ENCODE results near the gene FBXL17. TPM values are rescaled to one million over a fixed set of nuclear protein-coding genes. Genes with fewer than 3 reads are reported as not detected.

The FBXL17 gene
- total RNA-seq, 2 donors from 2014 or later: 14.1 to 22.8 TPM

GRCh38 chr5:108101130-108101529 is 280.8 kb downstream of the FBXL17 start:
- Histone ChIP-seq H3K9me3 (no peaks in the 10 kb centered on the region), H3K4me1 (no peaks in the 10 kb centered on the region), H3K27ac (no peak overlapping the region), H3K9ac (ENCODE audit: low read depth in 2 of 2, low read length in 2 of 2) (no peak overlapping the region), H3K27me3 (no peaks in the 10 kb centered on the region), H3K4me3 (no peak overlapping the region), H3K36me3 (no peaks in the 10 kb centered on the region)
- TF ChIP-seq CTCF (IDR thresholded peaks at IDR 0.05): no peak
- no peak for DNase-seq
- intact Hi-C loops (cut with DNase I): no loop called here

GRCh38 chr5:108094800-108095199 is 287.1 kb downstream of the FBXL17 start:
- H3K27ac ChIP-seq: no peak overlapping the region
- H3K4me1 ChIP-seq: no peaks in the 10 kb centered on the region
- no peak overlapping the region for H3K9ac ChIP-seq (ENCODE audit: low read depth in 2 of 2, low read length in 2 of 2)
- H3K9me3 ChIP-seq: no peaks in the 10 kb centered on the region
- no peaks in the 10 kb centered on the region for H3K27me3 ChIP-seq
- no peak overlapping the region for H3K4me3 ChIP-seq
- intact Hi-C loops (cut with DNase I): no loop called here
- H3K36me3 ChIP-seq: no peaks in the 10 kb centered on the region
- no peak for TF ChIP-seq CTCF (IDR thresholded peaks at IDR 0.05)
- no peak for DNase-seq

- no peak overlapping the region for H3K4me3 ChIP-seq
- no peaks in the 10 kb centered on the region for H3K9me3 ChIP-seq
- H3K9ac ChIP-seq (ENCODE audit: low read depth in 2 of 2, low read length in 2 of 2): no peak overlapping the region
- no peak for TF ChIP-seq CTCF (IDR thresholded peaks at IDR 0.05)
- no peaks in the 10 kb centered on the region for H3K36me3 ChIP-seq
- intact Hi-C loops (cut with DNase I): no loop called here
- H3K4me1 ChIP-seq: no peaks in the 10 kb centered on the region
- no peaks in the 10 kb centered on the region for H3K27me3 ChIP-seq
- no peak overlapping the region for H3K27ac ChIP-seq
- DNase-seq: no peak
Measured at GRCh38 chr5:108093186-108093585, 288.7 kb downstream of the FBXL17 start.

GRCh38 chr5:108090946-108091345 is 291.0 kb downstream of the FBXL17 start:
- intact Hi-C loops (cut with DNase I): no loop called here
- Histone ChIP-seq H3K27ac (no peak overlapping the region), H3K27me3 (no peaks in the 10 kb centered on the region), H3K9ac (ENCODE audit: low read depth in 2 of 2, low read length in 2 of 2) (no peak overlapping the region), H3K9me3 (no peaks in the 10 kb centered on the region), H3K4me3 (no peak overlapping the region), H3K36me3 (no peaks in the 10 kb centered on the region), H3K4me1 (no peaks in the 10 kb centered on the region)
- DNase-seq: no peak
- no peak for TF ChIP-seq CTCF (IDR thresholded peaks at IDR 0.05)

- intact Hi-C loops (cut with DNase I): no loop called here
- Histone ChIP-seq H3K36me3 (no peaks in the 10 kb centered on the region), H3K27me3 (no peaks in the 10 kb centered on the region), H3K9ac (ENCODE audit: low read depth in 2 of 2, low read length in 2 of 2) (no peak overlapping the region), H3K27ac (no peak overlapping the region), H3K4me1 (no peaks in the 10 kb centered on the region), H3K4me3 (no peak overlapping the region), H3K9me3 (no peaks in the 10 kb centered on the region)
- TF ChIP-seq CTCF (IDR thresholded peaks at IDR 0.05): no peak
- no peak for DNase-seq
Measured at GRCh38 chr5:108084105-108084504, 297.8 kb downstream of the FBXL17 start.

GRCh38 chr5:108083232-108083631 is 298.7 kb downstream of the FBXL17 start:
- Histone ChIP-seq H3K27ac (no peak overlapping the region), H3K9me3 (no peaks in the 10 kb centered on the region), H3K27me3 (no peaks in the 10 kb centered on the region), H3K4me1 (no peaks in the 10 kb centered on the region), H3K4me3 (no peak overlapping the region), H3K9ac (ENCODE audit: low read depth in 2 of 2, low read length in 2 of 2) (no peak overlapping the region), H3K36me3 (no peaks in the 10 kb centered on the region)
- no peak for DNase-seq
- no peak for TF ChIP-seq CTCF (IDR thresholded peaks at IDR 0.05)
- intact Hi-C loops (cut with DNase I): no loop called here
